ENCODE results near the gene CT45A7. TPM values are rescaled to one million over a fixed set of nuclear protein-coding genes. Genes with fewer than 3 reads are reported as not detected.

The CT45A7 gene
- total and polyA plus RNA-seq, 3 experiments from 2014 or later, result not detected

Other genes starting within 250 kb of the CT45A7 start
- gene CT45A1, start 123.6 kb downstream of the CT45A7 start, total RNA-seq, result not detected
- gene CT45A1, start 123.6 kb downstream of the CT45A7 start, polyA plus RNA-seq, result not detected
- not detected for gene CT45A3, start 69.1 kb downstream of the CT45A7 start, total RNA-seq
- gene CT45A3, start 69.1 kb downstream of the CT45A7 start, polyA plus RNA-seq, result not detected
- gene CT45A5, start 51.8 kb downstream of the CT45A7 start, total RNA-seq, result not detected
- gene CT45A5, start 51.8 kb downstream of the CT45A7 start, polyA plus RNA-seq, result not detected
- gene CT45A6, start 34.5 kb downstream of the CT45A7 start, total RNA-seq, result not detected
- gene CT45A6, start 34.5 kb downstream of the CT45A7 start, polyA plus RNA-seq, result not detected
- not detected for gene CT45A2, start 17.3 kb downstream of the CT45A7 start, total RNA-seq
- not detected for gene CT45A2, start 17.3 kb downstream of the CT45A7 start, polyA plus RNA-seq
- gene CT45A8, start 17.3 kb upstream of the CT45A7 start, total RNA-seq, result not detected
- gene CT45A8, start 17.3 kb upstream of the CT45A7 start, polyA plus RNA-seq, result not detected
- not detected for gene CT45A9, start 34.5 kb upstream of the CT45A7 start, total RNA-seq
- gene CT45A9, start 34.5 kb upstream of the CT45A7 start, polyA plus RNA-seq, result not detected
- not detected for gene CT45A10, start 56.2 kb upstream of the CT45A7 start, total RNA-seq
- gene CT45A10, start 56.2 kb upstream of the CT45A7 start, polyA plus RNA-seq, result not detected
- not detected for gene SAGE1, start 56.4 kb upstream of the CT45A7 start, total RNA-seq
- not detected for gene SAGE1, start 56.4 kb upstream of the CT45A7 start, polyA plus RNA-seq
- 10 to 100 TPM; 27.6 to 28.4 TPM for gene MMGT1, start 136.7 kb upstream of the CT45A7 start, total RNA-seq
- gene MMGT1, start 136.7 kb upstream of the CT45A7 start, polyA plus RNA-seq, result 8.2 TPM
- 10 to 100 TPM; 14.9 to 16.2 TPM for gene SLC9A6, start 148.2 kb upstream of the CT45A7 start, total RNA-seq
- gene SLC9A6, start 148.2 kb upstream of the CT45A7 start, polyA plus RNA-seq, result 18.0 TPM